Thyroid gland (tissue), 4 donors: ENCODE results near the gene SOAT2. TPM values are rescaled to one million over a fixed set of nuclear protein-coding genes. Genes with fewer than 3 reads are reported as not detected.
A peak's percentile ranks its signal among the peaks of the same experiment; 100 is the strongest.

ENCODE experiments used
- DNase-seq, 2 donors: peaks; one replicate each; pipeline ENCODE4 v3.0.0-alpha.2; 2019
- H3K27ac ChIP-seq, 3 donors: fragments of 200-600 bp; sonication (generic); 1 replicate in 2 of 3; 2 replicates in 1 of 3; pipeline ENCODE4 v1.5.1; 2016 to 2019; ENCODE audit warnings: mild to moderate bottlenecking in 1 of 3, moderate library complexity in 1 of 3
- H3K27me3 ChIP-seq: fragments of 200-600 bp; sonication (generic); one replicate; pipeline ENCODE4 v1.5.1; 2019
- H3K36me3 ChIP-seq, 2 donors: fragments of 200-600 bp; sonication (generic); one replicate each; pipeline ENCODE4 v1.5.1; 2016 to 2019
- H3K4me1 ChIP-seq, 2 donors: fragments of 200-600 bp; sonication (generic); one replicate each; pipeline ENCODE4 v1.5.1; 2017 to 2019
- H3K4me3 ChIP-seq, 3 donors: fragments of 200-600 bp; sonication (generic); replicated peaks in 1 of 3; 1 replicate in 2 of 3; 2 replicates in 1 of 3; pipeline ENCODE4 v1.5.1; 2016; ENCODE audit warnings: mild to moderate bottlenecking in 1 of 3
- H3K9me3 ChIP-seq: fragments of 200-600 bp; sonication (generic); one replicate; pipeline ENCODE4 v1.5.1; 2017
- CTCF ChIP-seq, 6 experiments: fragments of 200-600 bp in 3 of 6; fragments of 450-650 bp in 3 of 6; sonication (generic) in 3 of 6; IDR thresholded peaks; one replicate each; pipeline ENCODE4 v1.5.1; 2016 to 2019; ENCODE audit warnings: antibody characterized with exemption in 6 of 6, mild to moderate bottlenecking in 2 of 6, inconsistent platforms in 1 of 6, moderate library complexity in 1 of 6
- POLR2A ChIP-seq, 2 donors: fragments of 450-650 bp; IDR thresholded peaks; one replicate each; pipeline ENCODE4 v1.6.1; 2017; ENCODE audit warnings: antibody characterized with exemption in 2 of 2, mild to moderate bottlenecking in 2 of 2, moderate library complexity in 1 of 2
- WGBS, 2 donors: methylation state at CpG; one replicate each; pipeline ENCODE4 v1.1.5; 2017; 5-methylcytosine and 5-hydroxymethylcytosine counted together
- intact Hi-C: fragments of 100-400 bp; cut with DNase I; formaldehyde crosslinking; loops from one replicate; pipeline ENCODE4 v1.15.1; 2023
- total RNA-seq, 4 donors: library from RNA; depleted of rRNA; stranded (reverse); fragments of >200 nt; gene quantifications; one replicate each; pipeline ENCODE4 v1.2.3, GENCODE V29; 2016

The SOAT2 gene
- total RNA-seq, 4 donors from 2014 or later: 0.40 TPM; not detected in 3

GRCh38 chr12:53074283-53074998 is 28.8 kb upstream of the SOAT2 start:
- H3K4me3 ChIP-seq: no peak overlapping the region
- no peaks in the 10 kb centered on the region for H3K9me3 ChIP-seq
- H3K27ac ChIP-seq: peak overlapping the region; percentile 14 to 62 (median 19)
- H3K4me1 ChIP-seq: peaks cover 29 to 62% of the 10 kb centered on the region in 2 donors
- DNase-seq: no peak
- intact Hi-C loops: no loop called here
- WGBS, 2 donors: 95 to 97% methylated on average over 9 to 11 of the region's 11 CpGs
- no peak for TF ChIP-seq POLR2A (IDR thresholded peaks at IDR 0.05)
- no peak for TF ChIP-seq CTCF (IDR thresholded peaks at IDR 0.05)
- no peaks in the 10 kb centered on the region for H3K27me3 ChIP-seq
- peaks cover 16% of the 10 kb centered on the region in 2 donors for H3K36me3 ChIP-seq

GRCh38 chr12:53074999-53075370 is 28.3 kb upstream of the SOAT2 start:
- TF ChIP-seq CTCF (IDR thresholded peaks at IDR 0.05): no peak
- no peak for DNase-seq
- no peaks in the 10 kb centered on the region for H3K9me3 ChIP-seq
- peaks cover 32 to 61% of the 10 kb centered on the region in 2 donors for H3K4me1 ChIP-seq
- peaks cover 16% of the 10 kb centered on the region in 2 donors for H3K36me3 ChIP-seq
- WGBS, 2 donors: 98 to 99% methylated on average over 3 of the region's 3 CpGs
- peak overlapping the region in 1 of 3 donors; percentile 62 for H3K27ac ChIP-seq
- H3K27me3 ChIP-seq: no peaks in the 10 kb centered on the region
- no peak overlapping the region for H3K4me3 ChIP-seq
- intact Hi-C loops: no loop called here

GRCh38 chr12:53076461-53076860 is 26.8 kb upstream of the SOAT2 start:
- intact Hi-C loops: no loop called here
- TF ChIP-seq CTCF (IDR thresholded peaks at IDR 0.05): no peak
- TF ChIP-seq POLR2A (IDR thresholded peaks at IDR 0.05): no peak
- DNase-seq: no peak
- Histone ChIP-seq H3K27me3 (no peaks in the 10 kb centered on the region), H3K4me3 (no peak overlapping the region), H3K36me3 (peaks cover 16% of the 10 kb centered on the region in 2 donors), H3K9me3 (no peaks in the 10 kb centered on the region), H3K4me1 (peaks cover 37 to 50% of the 10 kb centered on the region in 2 donors), H3K27ac (peak overlapping the region in 1 of 3 donors; percentile 23)
- 89 to 92% methylated on average over 3 of the region's 3 CpGs for WGBS, 2 donors

GRCh38 chr12:53077030-53077429 is 26.3 kb upstream of the SOAT2 start:
- Histone ChIP-seq H3K9me3 (no peaks in the 10 kb centered on the region), H3K36me3 (peaks cover 16% of the 10 kb centered on the region in 2 donors), H3K27me3 (no peaks in the 10 kb centered on the region), H3K4me3 (no peak overlapping the region), H3K4me1 (peaks cover 36 to 44% of the 10 kb centered on the region in 2 donors), H3K27ac (no peak overlapping the region)
- no peak for DNase-seq
- intact Hi-C loops: no loop called here
- WGBS, 2 donors: 88 to 89% methylated on average over 8 of the region's 8 CpGs
- TF ChIP-seq CTCF (IDR thresholded peaks at IDR 0.05): no peak
- TF ChIP-seq POLR2A (IDR thresholded peaks at IDR 0.05): no peak

- H3K4me3 ChIP-seq: peak overlapping the region; percentile 34 to 78 (median 54)
- DNase-seq: peak in 1 of 2 donors; percentile 67
- H3K9me3 ChIP-seq: no peaks in the 10 kb centered on the region
- no peaks in the 10 kb centered on the region for H3K27me3 ChIP-seq
- peaks cover 23 to 28% of the 10 kb centered on the region in 2 donors for H3K4me1 ChIP-seq
- WGBS, 2 donors: 45 to 50% methylated on average over 9 to 11 of the region's 25 CpGs
- peak overlapping the region; percentile 10 to 93 (median 68) for H3K27ac ChIP-seq
- H3K36me3 ChIP-seq: peaks cover 16% of the 10 kb centered on the region in 2 donors
- intact Hi-C loops: no loop called here
- TF ChIP-seq CTCF (IDR thresholded peaks at IDR 0.05) (no peak), POLR2A (IDR thresholded peaks at IDR 0.05) (no peak)
Observed at GRCh38 chr12:53078425-53079225, 24.7 kb upstream of the SOAT2 start.
